Kidney capillary endothelial cell (primary cell): ENCODE results near the gene RANBP9.

ENCODE experiments used
- DNase-seq: peaks from one replicate; pipeline ENCODE4 v3.0.0-alpha.2; 2018; ENCODE audit warnings: low spot score

Gene RANBP9

GRCh38 chr6:13711733-13712598 lies at the start of gene RANBP9:
RANBP9 (minus strand) TSS chr6:13711835; CDS start chr6:13711505, 330 bp downstream.
- peak; percentile 75 for DNase-seq

- DNase-seq: no peak
Measured at GRCh38 chr6:13760307-13761304, 49.0 kb upstream of the RANBP9 start.

GRCh38 chr6:13759025-13759424 lies 47.4 kb upstream of the RANBP9 start:
- no peak for DNase-seq

- DNase-seq: no peak
Measured at GRCh38 chr6:13754644-13755043, 43.0 kb upstream of the RANBP9 start.

GRCh38 chr6:13743736-13744127 lies 32.1 kb upstream of the RANBP9 start:
- DNase-seq: no peak

- no peak for DNase-seq
Measured at GRCh38 chr6:13742961-13743735, 31.5 kb upstream of the RANBP9 start.

- DNase-seq: no peak
Measured at GRCh38 chr6:13741365-13741764, 29.7 kb upstream of the RANBP9 start.

GRCh38 chr6:13735031-13735430 lies 23.4 kb upstream of the RANBP9 start:
- DNase-seq: no peak

GRCh38 chr6:13733178-13733887 lies 21.7 kb upstream of the RANBP9 start:
- no peak for DNase-seq

GRCh38 chr6:13730704-13731103 lies 19.1 kb upstream of the RANBP9 start:
- no peak for DNase-seq

GRCh38 chr6:13729891-13730290 lies 18.3 kb upstream of the RANBP9 start:
- DNase-seq: no peak

GRCh38 chr6:13725570-13725969 lies 13.9 kb upstream of the RANBP9 start:
- no peak for DNase-seq

GRCh38 chr6:13725052-13725451 lies 13.4 kb upstream of the RANBP9 start:
- DNase-seq: no peak

GRCh38 chr6:13724182-13724581 lies 12.5 kb upstream of the RANBP9 start:
- no peak for DNase-seq

- DNase-seq: no peak
Measured at GRCh38 chr6:13722880-13723279, 11.2 kb upstream of the RANBP9 start.

GRCh38 chr6:13718123-13718458 lies 6.5 kb upstream of the RANBP9 start:
- DNase-seq: no peak

- no peak for DNase-seq
Measured at GRCh38 chr6:13716955-13717295, 5.3 kb upstream of the RANBP9 start.

- no peak for DNase-seq
Measured at GRCh38 chr6:13716225-13716954, 4.8 kb upstream of the RANBP9 start.

GRCh38 chr6:13715444-13715883 lies 3.8 kb upstream of the RANBP9 start:
- no peak for DNase-seq

GRCh38 chr6:13712599-13712898 lies 914 bp upstream of the RANBP9 start:
- peak; percentile 19 for DNase-seq

GRCh38 chr6:13711324-13711732 lies 307 bp downstream of the RANBP9 start:
- peak; percentile 53 for DNase-seq
